Measurements from ENCODE around the gene ERICH4.

- TF ChIP-seq, protein P1, sequence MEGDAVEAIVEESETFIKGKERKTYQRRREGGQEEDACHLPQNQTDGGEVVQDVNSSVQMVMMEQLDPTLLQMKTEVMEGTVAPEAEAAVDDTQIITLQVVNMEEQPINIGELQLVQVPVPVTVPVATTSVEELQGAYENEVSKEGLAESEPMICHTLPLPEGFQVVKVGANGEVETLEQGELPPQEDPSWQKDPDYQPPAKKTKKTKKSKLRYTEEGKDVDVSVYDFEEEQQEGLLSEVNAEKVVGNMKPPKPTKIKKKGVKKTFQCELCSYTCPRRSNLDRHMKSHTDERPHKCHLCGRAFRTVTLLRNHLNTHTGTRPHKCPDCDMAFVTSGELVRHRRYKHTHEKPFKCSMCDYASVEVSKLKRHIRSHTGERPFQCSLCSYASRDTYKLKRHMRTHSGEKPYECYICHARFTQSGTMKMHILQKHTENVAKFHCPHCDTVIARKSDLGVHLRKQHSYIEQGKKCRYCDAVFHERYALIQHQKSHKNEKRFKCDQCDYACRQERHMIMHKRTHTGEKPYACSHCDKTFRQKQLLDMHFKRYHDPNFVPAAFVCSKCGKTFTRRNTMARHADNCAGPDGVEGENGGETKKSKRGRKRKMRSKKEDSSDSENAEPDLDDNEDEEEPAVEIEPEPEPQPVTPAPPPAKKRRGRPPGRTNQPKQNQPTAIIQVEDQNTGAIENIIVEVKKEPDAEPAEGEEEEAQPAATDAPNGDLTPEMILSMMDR (conservative IDR thresholded peaks at IDR 0.05; ENCODE audit: low read depth, low read length) = no peak
- TF ChIP-seq, protein P2, sequence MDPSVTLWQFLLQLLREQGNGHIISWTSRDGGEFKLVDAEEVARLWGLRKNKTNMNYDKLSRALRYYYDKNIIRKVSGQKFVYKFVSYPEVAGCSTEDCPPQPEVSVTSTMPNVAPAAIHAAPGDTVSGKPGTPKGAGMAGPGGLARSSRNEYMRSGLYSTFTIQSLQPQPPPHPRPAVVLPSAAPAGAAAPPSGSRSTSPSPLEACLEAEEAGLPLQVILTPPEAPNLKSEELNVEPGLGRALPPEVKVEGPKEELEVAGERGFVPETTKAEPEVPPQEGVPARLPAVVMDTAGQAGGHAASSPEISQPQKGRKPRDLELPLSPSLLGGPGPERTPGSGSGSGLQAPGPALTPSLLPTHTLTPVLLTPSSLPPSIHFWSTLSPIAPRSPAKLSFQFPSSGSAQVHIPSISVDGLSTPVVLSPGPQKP (IDR thresholded peaks at IDR 0.05; ENCODE audit: borderline replicate concordance, low read depth, low read length) = no peak
- TF ChIP-seq POLR2A (IDR thresholded peaks at IDR 0.05; ENCODE audit: low read depth, low read length) = no peak
- TF ChIP-seq MAZ (IDR thresholded peaks at IDR 0.05; ENCODE audit: borderline replicate concordance, low read depth, low read length) = no peak
- TF ChIP-seq USF2 (IDR thresholded peaks at IDR 0.05; ENCODE audit: low read depth, low read length) = no peak
- TF ChIP-seq SMC3 (IDR thresholded peaks at IDR 0.05; ENCODE audit: low read depth, low read length) = no peak
- TF ChIP-seq MXI1 (IDR thresholded peaks at IDR 0.05; ENCODE audit: borderline replicate concordance, low read depth, low read length) = no peak
- TF ChIP-seq CEBPB (IDR thresholded peaks at IDR 0.05; ENCODE audit: low read depth, low read length) = no peak
These were observed 9.8 kb downstream of the ERICH4 start for GRCh38 chr19:41452584-41453275.
